Colonic mucosa (tissue), 4 donors: Measurements from ENCODE around the gene DEFB128. TPM values are rescaled to one million over a fixed set of nuclear protein-coding genes. Genes with fewer than 3 reads are reported as not detected.

Experiments
- DNase-seq: peaks from one replicate; pipeline ENCODE4 v3.0.0-alpha.2; 2020
- H3K27ac ChIP-seq: fragments of 200-600 bp; one replicate; pipeline ENCODE4 v1.8.0; 2021
- H3K27me3 ChIP-seq: fragments of 200-600 bp; one replicate; pipeline ENCODE4 v1.8.0; 2021
- H3K36me3 ChIP-seq: fragments of 200-600 bp; one replicate; pipeline ENCODE4 v1.8.0; 2021
- H3K4me1 ChIP-seq: fragments of 200-600 bp; one replicate; pipeline ENCODE4 v1.8.0; 2021; ENCODE audit warnings: mild to moderate bottlenecking
- H3K4me3 ChIP-seq: fragments of 200-600 bp; one replicate; pipeline ENCODE4 v1.8.0; 2021
- H3K9ac ChIP-seq, 2 donors: one replicate each; pipeline ENCODE4 v1.7.0; 2013; ENCODE audit warnings: control low read depth in 2 of 2, low read depth in 2 of 2, low read length in 2 of 2
- H3K9me3 ChIP-seq: fragments of 200-600 bp; one replicate; pipeline ENCODE4 v1.8.0; 2021
- intact Hi-C: fragments of 100-400 bp; cut with DNase I; formaldehyde crosslinking; loops from one replicate; pipeline ENCODE4 v1.14.1; 2022
- total RNA-seq, 2 donors: library from RNA; stranded (reverse); fragmentation: NEBNext Ultra II Directional in 1 of 2; extraction: Animal tissue kit (Norgen Biotek cat#: 25700) in 1 of 2; gene quantifications; one replicate each; pipeline ENCODE4 v1.2.1, GENCODE V29; 2021
- TF ChIP-seq, protein P1 (sequence below): fragments of 200-600 bp; IDR thresholded peaks from one replicate; pipeline ENCODE4 v1.8.0; 2022; ENCODE audit warnings: antibody characterized with exemption, mild to moderate bottlenecking
- donor health status: healthy.
- donor health status: DM: no; HTN: no; CAD: no.
- donor health status: DM: no; HTN: no; CAD: no.

The DEFB128 gene
- total RNA-seq, 2 donors from 2014 or later = not detected

DNA sequence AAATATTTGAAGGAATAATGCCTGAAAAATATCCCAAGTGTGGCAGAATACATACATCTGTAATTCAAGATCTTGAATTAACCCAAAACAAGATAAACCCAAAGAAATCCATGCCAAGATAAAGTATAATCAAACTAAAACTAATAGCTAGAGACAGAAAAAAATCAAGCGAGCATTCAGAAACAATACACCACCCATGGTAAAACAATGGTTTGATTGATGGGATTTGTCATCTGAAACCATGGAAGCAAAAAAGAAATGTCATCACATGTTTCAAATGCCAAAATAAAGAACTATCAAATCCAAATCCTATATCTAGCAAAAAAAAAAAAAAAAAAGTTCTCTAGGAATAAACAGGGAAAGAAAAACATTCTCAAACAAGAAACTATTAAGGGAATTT is 37.4 kb downstream of the DEFB128 start:
- Histone ChIP-seq H3K9ac (no peak overlapping the region), H3K4me1 (no peaks in the 10 kb centered on the region), H3K36me3 (no peaks in the 10 kb centered on the region), H3K27ac (no peak overlapping the region), H3K4me3 (no peak overlapping the region), H3K9me3 (no peaks in the 10 kb centered on the region), H3K27me3 (no peaks in the 10 kb centered on the region)
- TF ChIP-seq, protein P1, sequence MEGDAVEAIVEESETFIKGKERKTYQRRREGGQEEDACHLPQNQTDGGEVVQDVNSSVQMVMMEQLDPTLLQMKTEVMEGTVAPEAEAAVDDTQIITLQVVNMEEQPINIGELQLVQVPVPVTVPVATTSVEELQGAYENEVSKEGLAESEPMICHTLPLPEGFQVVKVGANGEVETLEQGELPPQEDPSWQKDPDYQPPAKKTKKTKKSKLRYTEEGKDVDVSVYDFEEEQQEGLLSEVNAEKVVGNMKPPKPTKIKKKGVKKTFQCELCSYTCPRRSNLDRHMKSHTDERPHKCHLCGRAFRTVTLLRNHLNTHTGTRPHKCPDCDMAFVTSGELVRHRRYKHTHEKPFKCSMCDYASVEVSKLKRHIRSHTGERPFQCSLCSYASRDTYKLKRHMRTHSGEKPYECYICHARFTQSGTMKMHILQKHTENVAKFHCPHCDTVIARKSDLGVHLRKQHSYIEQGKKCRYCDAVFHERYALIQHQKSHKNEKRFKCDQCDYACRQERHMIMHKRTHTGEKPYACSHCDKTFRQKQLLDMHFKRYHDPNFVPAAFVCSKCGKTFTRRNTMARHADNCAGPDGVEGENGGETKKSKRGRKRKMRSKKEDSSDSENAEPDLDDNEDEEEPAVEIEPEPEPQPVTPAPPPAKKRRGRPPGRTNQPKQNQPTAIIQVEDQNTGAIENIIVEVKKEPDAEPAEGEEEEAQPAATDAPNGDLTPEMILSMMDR = no peak
- intact Hi-C loops = no loop called here
- DNase-seq = no peak

DNA sequence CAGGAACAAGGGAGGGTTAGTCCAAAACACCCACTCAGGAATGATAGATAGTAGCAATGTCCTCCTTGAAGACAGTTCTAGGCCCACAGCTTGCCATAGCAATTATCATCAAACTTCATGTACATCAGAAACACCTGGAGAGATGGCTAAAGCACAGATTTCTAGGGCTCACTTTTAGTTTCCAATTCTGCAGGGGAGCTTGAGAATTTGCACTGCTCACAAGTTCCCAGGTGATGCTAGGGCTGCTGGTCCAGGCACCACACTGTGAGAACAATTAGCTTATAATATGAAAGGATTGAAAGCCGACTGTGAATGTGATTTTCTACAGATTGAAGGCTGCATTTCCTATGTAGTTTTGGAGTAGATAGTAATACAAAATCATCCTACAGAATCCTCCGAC is 43.6 kb downstream of the DEFB128 start:
- H3K36me3 ChIP-seq = no peaks in the 10 kb centered on the region
- intact Hi-C loops = no loop called here
- H3K9ac ChIP-seq = no peak overlapping the region
- H3K27ac ChIP-seq = no peak overlapping the region
- H3K4me1 ChIP-seq = no peaks in the 10 kb centered on the region
- H3K4me3 ChIP-seq = no peak overlapping the region
- TF ChIP-seq, protein P1 = no peak
- no peaks in the 10 kb centered on the region for H3K27me3 ChIP-seq
- no peaks in the 10 kb centered on the region for H3K9me3 ChIP-seq
- no peak for DNase-seq

DNA sequence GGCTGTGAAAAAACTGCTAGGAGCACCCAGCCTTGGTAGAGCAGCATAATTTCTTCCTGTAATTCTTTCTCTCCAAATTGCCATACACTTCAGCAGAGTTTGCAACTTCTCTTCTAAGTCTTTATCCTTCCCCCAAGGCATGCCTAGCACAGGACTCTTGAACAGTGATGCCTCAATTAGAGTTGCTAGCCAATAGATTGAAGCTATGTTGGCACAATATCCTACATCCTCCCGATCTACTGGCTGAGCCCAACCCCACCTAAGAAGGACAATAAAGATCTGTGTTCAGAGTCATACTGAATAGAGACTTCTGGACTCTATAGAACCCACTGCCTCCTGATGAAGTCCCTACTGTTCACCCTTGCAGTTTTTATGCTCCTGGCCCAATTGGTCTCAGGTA is 47.2 kb downstream of the DEFB128 start, which contains the start of gene DEFB126:
DEFB126 (plus strand) TSS at position 301 of the 400 bp plus-strand sequence; CDS start at position 340, 39 bp downstream.
- no peak for DNase-seq
- Histone ChIP-seq H3K9me3 (no peaks in the 10 kb centered on the region), H3K9ac (no peak within 1 kb of the TSS), H3K4me1 (no peaks in the 10 kb centered on the region), H3K27me3 (no peaks in the 10 kb centered on the region), H3K4me3 (no peak within 1 kb of the TSS), H3K36me3 (no peaks in the 10 kb centered on the region), H3K27ac (no peak within 1 kb of the TSS)
- TF ChIP-seq, protein P1 = no peak
- intact Hi-C loops = no loop called here

Other genes with a start within 250 kb of the DEFB128 start
- gene DEFB125, start 102.0 kb downstream of the DEFB128 start, total RNA-seq = not detected
- not detected for gene DEFB126, start 47.1 kb downstream of the DEFB128 start, total RNA-seq
- gene DEFB127, start 32.3 kb downstream of the DEFB128 start, total RNA-seq = not detected
- gene DEFB129, start 37.5 kb upstream of the DEFB128 start, total RNA-seq = not detected
- not detected for gene DEFB132, start 68.0 kb upstream of the DEFB128 start, total RNA-seq
- gene C20orf96, start 101.0 kb upstream of the DEFB128 start, total RNA-seq = 1 to 10 TPM; 7.9 to 8.2 TPM
- 10 to 100 TPM; 13.7 to 15.6 TPM for gene ZCCHC3, start 107.9 kb upstream of the DEFB128 start, total RNA-seq
- 1 to 10 TPM; 5.0 to 7.5 TPM for gene SOX12, start 135.8 kb upstream of the DEFB128 start, total RNA-seq
- 10 to 100 TPM; 11.2 to 18.3 TPM for gene NRSN2, start 157.4 kb upstream of the DEFB128 start, total RNA-seq
- gene TRIB3, start 191.0 kb upstream of the DEFB128 start, total RNA-seq = 10 to 100 TPM; 13.5 to 48.5 TPM
- gene RBCK1, start 218.6 kb upstream of the DEFB128 start, total RNA-seq = 100 to 1,000 TPM; 134 to 169 TPM